PFSK-1 (cell line): ENCODE data around the gene OPA3.

Experiments used
- FOXP2 ChIP-seq: optimal IDR thresholded peaks from 2 replicates; pipeline ENCODE3; 2011; ENCODE audit warnings: borderline replicate concordance, control low read depth, inconsistent platforms; ENCODE audit not compliant: insufficient read depth; ENCODE audit errors: extremely low read length, extremely low read depth
- POLR2AphosphoS5 ChIP-seq: IDR thresholded peaks from 2 replicates; pipeline ENCODE4 v1.6.1; 2012; ENCODE audit warnings: low read depth, mild to moderate bottlenecking, control low read depth, low read length, moderate library complexity
- REST ChIP-seq, 2 experiments: IDR thresholded peaks; 2 replicates each; pipeline versions ENCODE4 v1.6.1 to v1.8.0; 2011 to 2012; ENCODE audit warnings: low read depth in 2 of 2, low read length in 2 of 2, control low read depth in 1 of 2, inconsistent platforms in 1 of 2, mild to moderate bottlenecking in 1 of 2, moderate library complexity in 1 of 2; ENCODE audit not compliant: insufficient read depth in 1 of 2
- SIN3A ChIP-seq: IDR thresholded peaks from 2 replicates; pipeline ENCODE4 v1.6.1; 2012; ENCODE audit warnings: mild to moderate bottlenecking, low read length, moderate library complexity, borderline replicate concordance; ENCODE audit not compliant: insufficient read depth
- TAF1 ChIP-seq: IDR thresholded peaks from 2 replicates; pipeline ENCODE4 v1.6.1; 2012; ENCODE audit warnings: low read length, control low read depth, borderline replicate concordance; ENCODE audit not compliant: insufficient read depth

OPA3 gene

DNA sequence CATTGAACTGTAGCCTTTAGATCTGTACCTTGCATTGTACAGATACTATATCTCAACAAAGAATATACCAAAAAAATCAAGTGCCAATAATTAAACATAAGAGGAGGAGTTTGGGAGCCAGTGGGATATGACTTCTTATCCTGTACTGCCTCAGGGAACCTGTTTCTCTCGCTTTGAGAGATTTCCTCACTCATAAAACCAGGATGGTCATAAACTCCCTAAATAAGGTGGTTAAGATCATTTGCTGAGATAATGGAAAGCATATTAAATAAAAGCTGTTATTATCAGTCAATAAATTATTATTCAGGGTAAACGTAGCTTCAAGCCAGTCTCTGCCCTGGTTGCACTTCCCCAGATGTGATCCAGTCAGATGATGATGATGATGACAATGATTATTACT, 17.0 kb downstream of the OPA3 start:
- no peak for TF ChIP-seq POLR2AphosphoS5
- TF ChIP-seq FOXP2, result no peak
- no peak for TF ChIP-seq SIN3A
- no peak for TF ChIP-seq TAF1
- TF ChIP-seq REST (IDR thresholded peaks at IDR 0.05; ENCODE audit: insufficient read depth in 1 of 2, low read depth in 2 of 2, low read length in 2 of 2), result no peak

- TF ChIP-seq SIN3A, result no peak
- TF ChIP-seq TAF1, result no peak
- TF ChIP-seq REST (IDR thresholded peaks at IDR 0.05; ENCODE audit: insufficient read depth in 1 of 2, low read depth in 2 of 2, low read length in 2 of 2), result no peak
- TF ChIP-seq POLR2AphosphoS5, result no peak
- no peak for TF ChIP-seq FOXP2
Measured at GRCh38 chr19:45564131-45564780, 20.3 kb downstream of the OPA3 start.

GRCh38 chr19:45560686-45561085, 23.9 kb downstream of the OPA3 start:
- no peak for TF ChIP-seq POLR2AphosphoS5
- no peak for TF ChIP-seq TAF1
- TF ChIP-seq FOXP2, result no peak
- no peak for TF ChIP-seq SIN3A
- no peak for TF ChIP-seq REST (IDR thresholded peaks at IDR 0.05; ENCODE audit: insufficient read depth in 1 of 2, low read depth in 2 of 2, low read length in 2 of 2)

DNA sequence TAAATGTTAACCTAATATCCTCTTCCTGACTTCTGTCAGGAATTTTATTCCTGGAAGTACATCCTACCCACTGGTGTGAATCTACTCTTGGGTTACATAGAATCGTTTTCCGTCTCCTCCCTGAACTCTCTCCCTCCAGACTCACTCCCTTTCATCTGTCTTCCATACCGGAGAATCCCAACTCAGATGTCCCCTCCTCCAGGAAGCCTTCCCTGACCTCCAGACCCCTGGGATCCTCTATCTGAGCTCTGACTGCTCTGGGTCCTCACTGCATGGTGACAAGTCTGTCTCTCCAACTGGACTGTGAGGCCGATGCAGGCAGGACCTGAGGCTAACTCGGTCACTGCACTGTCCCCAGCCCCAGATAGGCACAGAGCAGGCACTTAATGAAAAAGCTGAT, 24.6 kb downstream of the OPA3 start:
- TF ChIP-seq REST (IDR thresholded peaks at IDR 0.05; ENCODE audit: insufficient read depth in 1 of 2, low read depth in 2 of 2, low read length in 2 of 2), result no peak
- no peak for TF ChIP-seq POLR2AphosphoS5
- TF ChIP-seq FOXP2, result no peak
- TF ChIP-seq TAF1, result no peak
- TF ChIP-seq SIN3A, result no peak

GRCh38 chr19:45558399-45558878, 26.2 kb downstream of the OPA3 start:
- no peak for TF ChIP-seq REST (IDR thresholded peaks at IDR 0.05; ENCODE audit: insufficient read depth in 1 of 2, low read depth in 2 of 2, low read length in 2 of 2)
- TF ChIP-seq POLR2AphosphoS5, result no peak
- TF ChIP-seq FOXP2, result no peak
- no peak for TF ChIP-seq TAF1
- TF ChIP-seq SIN3A, result no peak
